Epithelial cell of esophagus (primary cell): ENCODE results near the gene DCLK1.

Source experiments
- DNase-seq: peaks from one replicate; pipeline ENCODE4 v3.0.0; 2010; ENCODE audit warnings: low read depth
- H3K4me3 ChIP-seq: 2 replicates; pipeline ENCODE4 v1.5.1; 2011; ENCODE audit warnings: mild to moderate bottlenecking, low read length, control low read depth
- CTCF ChIP-seq: IDR thresholded peaks from 2 replicates; pipeline ENCODE4 v1.5.1; 2011; ENCODE audit warnings: low read depth, mild to moderate bottlenecking, low read length, control low read depth, inconsistent platforms; ENCODE audit not compliant: insufficient read depth; ENCODE audit errors: missing control alignments

The DCLK1 gene

GRCh38 chr13:36006894-36007675 is 124.1 kb downstream of the DCLK1 start:
- no peak overlapping the region for H3K4me3 ChIP-seq
- TF ChIP-seq CTCF, result no peak
- no peak for DNase-seq

- peak; percentile 52 for DNase-seq
- TF ChIP-seq CTCF, result no peak
- H3K4me3 ChIP-seq, result no peak overlapping the region
Observed at GRCh38 chr13:36006347-36006746, 124.8 kb downstream of the DCLK1 start.

- TF ChIP-seq CTCF, result no peak
- no peak overlapping the region for H3K4me3 ChIP-seq
- DNase-seq, result no peak
Observed at GRCh38 chr13:36001561-36001960, 129.6 kb downstream of the DCLK1 start.

- DNase-seq, result no peak
- H3K4me3 ChIP-seq, result no peak overlapping the region
- no peak for TF ChIP-seq CTCF
Observed at GRCh38 chr13:36000028-36000427, 131.2 kb downstream of the DCLK1 start.

- no peak for DNase-seq
- no peak for TF ChIP-seq CTCF
- no peak overlapping the region for H3K4me3 ChIP-seq
Observed at GRCh38 chr13:35996360-35996759, 134.8 kb downstream of the DCLK1 start.

GRCh38 chr13:35995136-35995535 is 136.0 kb downstream of the DCLK1 start:
- DNase-seq, result no peak
- no peak overlapping the region for H3K4me3 ChIP-seq
- TF ChIP-seq CTCF, result no peak

GRCh38 chr13:35994131-35994966 is 136.8 kb downstream of the DCLK1 start:
- no peak overlapping the region for H3K4me3 ChIP-seq
- TF ChIP-seq CTCF, result no peak
- DNase-seq, result peak; percentile 66
